Kidney tubule cell (primary cell): Measurements from ENCODE around the gene TRAPPC3L.
A peak's percentile ranks its signal among the peaks of the same experiment; 100 is the strongest.

Experiments
- DNase-seq: peaks from one replicate; pipeline ENCODE4 v3.0.0-alpha.2; 2018; ENCODE audit warnings: low spot score

TRAPPC3L gene

DNA sequence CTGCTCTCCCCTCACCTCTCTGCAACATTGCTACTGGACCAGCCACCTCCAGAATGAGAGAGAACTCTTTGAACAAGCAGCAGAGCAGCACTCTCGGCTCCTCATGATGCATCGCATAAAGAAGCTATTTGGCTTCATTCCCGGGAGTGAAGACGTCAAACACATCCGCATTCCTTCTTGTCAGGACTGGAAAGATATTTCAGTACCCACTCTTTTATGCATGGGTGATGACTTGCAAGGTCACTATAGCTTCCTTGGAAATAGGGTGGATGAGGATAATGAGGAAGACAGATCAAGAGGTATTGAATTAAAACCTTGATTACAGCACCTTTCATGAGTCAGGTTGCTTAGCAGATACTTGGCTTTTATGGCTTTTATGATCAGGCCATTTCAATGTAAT is 12.4 kb upstream of the TRAPPC3L start:
- peak; percentile 98 for DNase-seq

- no peak for DNase-seq
These were observed 11.4 kb upstream of the TRAPPC3L start for GRCh38 chr6:116556814-116557415.

DNA sequence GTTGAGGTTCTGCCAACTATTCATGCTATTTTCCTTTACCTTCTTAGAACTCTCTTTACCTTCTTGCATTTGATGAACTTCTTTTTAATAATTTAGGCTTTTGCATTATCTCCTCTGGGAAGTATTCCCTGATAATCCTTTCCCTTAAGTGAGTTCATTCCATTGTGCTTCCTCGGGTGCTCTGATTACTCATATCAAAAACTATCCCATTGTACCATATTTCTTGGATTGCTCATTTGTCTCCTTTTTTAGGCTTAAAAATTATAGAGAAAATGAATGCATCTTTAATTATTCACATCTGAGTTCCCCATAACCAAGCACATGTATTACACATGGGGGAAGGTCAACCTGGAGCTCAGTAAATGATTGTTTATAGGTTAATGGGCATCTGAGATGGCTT is 10.6 kb upstream of the TRAPPC3L start:
- DNase-seq = peak; percentile 87

GRCh38 chr6:116553451-116553850 is 8.0 kb upstream of the TRAPPC3L start, which contains the start of gene CALHM4:
Gene CALHM4 (plus strand): TSS chr6:116553751. CDS start chr6:116553794, 43 bp downstream.
- DNase-seq = no peak

DNA sequence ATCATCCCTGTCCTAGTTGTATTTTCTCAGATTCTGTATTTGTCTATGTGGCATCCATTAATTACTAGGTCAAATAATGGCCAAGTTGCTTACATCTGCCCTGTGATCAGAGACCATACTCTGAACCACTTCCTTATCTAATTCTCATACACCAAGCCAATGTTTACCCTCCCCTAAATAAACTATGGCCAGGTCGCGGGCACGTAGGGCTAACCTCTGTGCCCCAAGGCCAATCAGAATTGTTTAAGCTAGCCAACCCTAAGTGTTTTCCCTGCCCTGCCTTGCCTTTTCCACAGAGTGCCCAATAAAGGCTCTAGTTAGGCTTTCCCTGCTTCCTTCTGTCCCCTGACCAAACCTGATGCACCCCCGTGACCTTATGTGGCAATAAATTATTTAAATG is 5.3 kb upstream of the TRAPPC3L start:
- DNase-seq = no peak

DNA sequence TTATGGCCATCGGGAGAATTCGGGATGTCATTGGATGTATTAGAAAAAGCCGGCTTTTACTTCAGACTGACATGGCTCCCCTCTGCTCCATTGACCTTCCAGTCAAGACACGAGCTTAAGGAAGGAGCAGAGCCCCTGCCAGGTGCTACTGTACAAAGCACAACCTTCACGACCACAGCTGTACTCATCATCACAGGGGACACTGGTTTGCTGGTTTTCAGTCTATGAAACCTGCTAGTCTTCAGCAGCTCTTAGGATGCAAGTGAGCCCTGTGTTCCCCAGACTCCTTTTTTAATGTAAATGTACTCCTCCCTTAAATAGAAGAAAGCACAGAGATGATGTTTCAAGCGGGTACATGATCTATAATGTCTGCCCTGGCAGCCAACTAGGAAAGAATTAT is 1.9 kb upstream of the TRAPPC3L start:
- no peak for DNase-seq

DNA sequence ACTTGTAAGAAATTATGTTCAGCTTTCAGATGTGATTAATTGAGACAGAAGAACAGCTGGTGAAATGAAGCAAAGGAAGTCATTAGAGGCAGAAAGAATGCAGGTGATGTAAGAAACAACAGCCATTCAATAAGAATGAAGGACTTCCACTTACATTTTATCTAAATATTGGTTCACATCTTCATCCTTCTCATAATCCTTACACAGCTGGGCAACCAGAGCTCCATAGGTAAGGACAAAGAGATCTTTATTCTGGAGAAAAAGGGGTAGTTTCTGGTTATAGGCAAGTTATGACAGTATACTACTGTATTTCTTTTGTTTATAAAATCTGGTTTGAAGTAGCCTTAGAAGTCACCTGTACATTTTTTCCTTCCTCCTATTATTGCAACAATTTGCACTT is 2.3 kb downstream of the TRAPPC3L start:
- DNase-seq = no peak

GRCh38 chr6:116542426-116542825 is 3.1 kb downstream of the TRAPPC3L start:
- DNase-seq = no peak

GRCh38 chr6:116536216-116536621 is 9.3 kb downstream of the TRAPPC3L start:
- peak; percentile 67 for DNase-seq

GRCh38 chr6:116535109-116535508 is 10.4 kb downstream of the TRAPPC3L start:
- DNase-seq = no peak

- no peak for DNase-seq
These were observed 12.1 kb downstream of the TRAPPC3L start for GRCh38 chr6:116533233-116533957.

GRCh38 chr6:116531675-116532570 is 13.6 kb downstream of the TRAPPC3L start:
- peak; percentile 69 for DNase-seq

GRCh38 chr6:116530436-116530835 is 15.0 kb downstream of the TRAPPC3L start:
- peak; percentile 43 for DNase-seq

- DNase-seq = peak; percentile 20
These were observed 15.8 kb downstream of the TRAPPC3L start for GRCh38 chr6:116529466-116530290.

DNA sequence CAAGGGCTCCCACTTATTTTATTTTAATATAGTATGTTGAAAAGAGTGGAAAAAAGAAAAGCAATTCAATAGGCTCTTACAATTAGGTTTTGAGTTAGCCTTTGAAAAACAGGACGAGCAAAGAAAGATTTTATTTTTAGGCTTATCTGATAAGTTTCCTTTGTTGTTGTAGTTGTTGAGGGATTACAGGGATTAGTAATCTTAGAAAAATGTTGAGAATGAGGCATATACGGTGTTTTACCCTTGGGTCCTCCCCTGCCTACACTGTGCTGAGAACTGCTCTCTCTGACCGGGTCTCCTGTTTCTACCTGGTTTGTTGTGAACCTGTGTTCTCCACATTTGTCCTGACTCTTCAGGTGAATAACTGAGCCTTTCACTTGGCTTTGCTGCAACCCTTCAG is 16.7 kb downstream of the TRAPPC3L start:
- no peak for DNase-seq

DNA sequence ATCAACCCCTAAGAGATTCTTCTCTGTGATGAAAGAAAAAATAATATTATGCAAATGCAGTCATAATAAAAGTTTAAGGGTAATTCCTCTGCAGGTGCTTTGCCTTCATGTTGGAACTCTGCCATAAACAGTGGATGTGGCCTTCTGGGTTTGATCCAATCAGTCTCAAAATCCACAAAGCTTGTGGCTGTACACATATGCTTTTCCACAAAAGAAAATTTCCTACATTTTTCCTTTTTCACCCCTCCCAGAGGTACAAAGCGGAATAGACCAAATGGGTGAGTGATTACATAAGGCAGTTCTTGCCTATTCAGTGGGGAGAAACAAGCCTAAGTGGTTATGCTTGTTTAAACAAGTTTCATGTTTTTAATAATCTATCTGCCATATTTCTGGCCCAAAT is 17.4 kb downstream of the TRAPPC3L start:
- no peak for DNase-seq

DNA sequence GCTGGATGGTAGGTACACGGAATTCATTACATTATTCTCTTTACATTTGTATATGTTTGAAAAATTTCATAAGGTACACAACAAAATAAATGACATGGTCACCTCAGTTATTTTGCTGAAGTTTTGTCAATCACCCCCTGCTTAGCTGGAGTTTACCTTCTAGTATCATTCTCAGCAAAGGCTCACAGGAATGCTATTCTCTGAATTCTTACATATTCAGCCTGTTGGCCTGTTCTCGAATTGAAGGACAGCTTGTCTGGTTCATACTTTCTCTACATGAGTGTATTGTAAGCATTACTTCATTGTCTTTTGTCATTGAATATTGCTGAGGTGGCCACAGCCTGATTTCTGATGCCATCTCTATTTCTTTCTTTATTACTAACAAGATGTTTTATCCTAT is 21.2 kb downstream of the TRAPPC3L start:
- no peak for DNase-seq

DNA sequence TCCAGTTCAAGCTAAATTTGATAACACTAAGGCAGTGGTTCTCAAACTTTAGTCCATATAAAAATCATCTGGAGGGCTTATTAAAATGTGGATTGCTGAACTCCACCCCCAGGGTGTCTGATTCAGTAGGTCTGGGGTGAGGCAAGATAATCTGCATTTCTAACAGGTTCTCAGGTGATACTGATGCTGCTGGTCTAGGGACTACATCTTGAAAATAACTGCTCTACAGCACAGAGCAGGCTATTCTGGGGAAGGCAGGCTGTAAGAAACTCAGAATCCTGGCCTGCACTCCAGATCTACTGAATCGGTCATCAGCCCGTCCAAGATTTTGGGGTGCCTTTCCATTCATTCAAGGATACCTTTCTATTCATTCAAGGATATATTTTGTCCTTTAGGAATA is 22.6 kb downstream of the TRAPPC3L start:
- DNase-seq = no peak

DNA sequence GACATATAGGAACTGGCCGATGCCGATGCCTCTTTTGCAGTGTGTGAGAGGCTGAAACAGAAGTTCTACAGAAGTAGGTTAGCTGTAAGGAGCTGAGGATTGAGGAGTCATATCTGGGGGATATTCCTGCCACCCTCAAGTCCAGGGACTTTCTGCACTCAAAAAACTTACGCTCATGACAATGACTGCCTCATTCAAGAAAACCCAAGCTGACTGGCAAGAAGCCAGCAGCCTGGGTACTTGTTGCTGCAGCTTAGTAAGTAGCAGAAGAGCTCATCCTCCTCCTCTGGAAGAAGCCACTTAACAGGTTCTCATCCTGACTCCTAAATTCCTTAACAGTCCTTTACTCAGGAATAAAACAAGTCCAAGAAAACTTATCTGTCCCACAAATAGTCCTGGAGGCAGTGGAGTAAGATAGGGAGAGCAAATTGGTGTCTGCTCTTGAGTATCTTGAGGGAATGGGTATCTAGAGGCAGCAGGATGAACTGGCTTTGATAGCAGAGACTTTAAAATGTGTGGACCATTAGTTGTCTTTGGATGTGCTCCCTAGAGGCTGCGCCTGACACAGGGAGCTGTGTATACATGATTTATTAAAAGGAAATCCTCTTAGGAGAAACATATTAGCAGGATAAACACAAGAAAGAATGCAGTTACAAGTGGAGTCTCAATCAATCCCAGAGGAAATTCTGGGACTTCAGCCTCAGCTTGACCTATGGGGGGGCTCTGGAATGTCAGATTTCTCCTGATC is 26.7 kb downstream of the TRAPPC3L start:
- no peak for DNase-seq

DNA sequence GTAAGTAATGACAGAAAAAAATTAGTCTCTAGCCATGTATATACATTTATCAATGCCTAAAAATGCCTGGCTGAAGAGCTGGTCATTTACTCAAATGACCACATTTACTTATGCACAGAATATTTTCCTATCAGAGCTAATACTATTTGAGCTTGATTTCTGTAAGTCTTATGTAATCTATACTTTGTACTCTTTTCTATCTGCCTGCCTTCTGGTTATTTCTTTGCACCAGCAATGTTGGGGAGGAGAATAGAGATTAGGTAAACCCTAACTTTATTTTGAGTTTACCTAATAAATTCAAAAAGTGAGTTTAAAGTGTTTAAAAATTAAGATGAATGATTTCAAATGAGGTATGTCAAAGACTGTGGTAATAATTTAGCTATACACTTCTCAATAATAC is 30.3 kb downstream of the TRAPPC3L start:
- no peak for DNase-seq

- DNase-seq = no peak
These were observed 31.4 kb downstream of the TRAPPC3L start for GRCh38 chr6:116514111-116514510.
